HepG2 (cell line): ENCODE measurements around the gene ABHD4. TPM values are rescaled to one million over a fixed set of nuclear protein-coding genes. Genes with fewer than 3 reads are reported as not detected.

ENCODE experiments used
- ARNTL ChIP-seq: sonication (generic); formaldehyde crosslinking; IDR thresholded peaks from 2 replicates; pipeline ENCODE4 v1.4.0; 2020; ENCODE audit warnings: mild to moderate bottlenecking, missing genetic modification reagents
- CHD2 ChIP-seq: IDR thresholded peaks from 2 replicates; pipeline ENCODE4 v1.6.1; 2011; ENCODE audit warnings: low read depth, low read length, improper control_type of control experiment
- HCFC1 ChIP-seq: fragments of 150-350 bp; IDR thresholded peaks from 2 replicates; pipeline ENCODE4 v1.6.1; 2014; ENCODE audit warnings: low read depth, low read length
- ISL2 ChIP-seq: sonication (generic); formaldehyde crosslinking; IDR thresholded peaks from 2 replicates; pipeline ENCODE4 v1.5.0; 2020; ENCODE audit warnings: missing genetic modification reagents
- MTF2 ChIP-seq: sonication (generic); formaldehyde crosslinking; IDR thresholded peaks from 2 replicates; pipeline ENCODE4 v1.5.0; 2020; ENCODE audit warnings: missing genetic modification reagents, borderline replicate concordance
- POGZ ChIP-seq: sonication (generic); formaldehyde crosslinking; IDR thresholded peaks from 2 replicates; pipeline ENCODE4 v1.4.0; 2020; ENCODE audit warnings: mild to moderate bottlenecking, missing genetic modification reagents
- TBX2 ChIP-seq: sonication (generic); formaldehyde crosslinking; IDR thresholded peaks from 2 replicates; pipeline ENCODE4 v1.5.0; 2020; ENCODE audit warnings: missing genetic modification reagents, mild to moderate bottlenecking, borderline replicate concordance
- ZKSCAN5 ChIP-seq: sonication (generic); formaldehyde crosslinking; IDR thresholded peaks from 2 replicates; pipeline ENCODE4 v1.5.1; 2020; ENCODE audit warnings: mild to moderate bottlenecking, missing genetic modification reagents
- ZNF446 ChIP-seq: sonication (generic); formaldehyde crosslinking; IDR thresholded peaks from 2 replicates; pipeline ENCODE4 v1.5.0; 2020; ENCODE audit warnings: mild to moderate bottlenecking, missing genetic modification reagents
- ZNF546 ChIP-seq: sonication (generic); formaldehyde crosslinking; conservative IDR thresholded peaks from 2 replicates; pipeline ENCODE4 v1.8.1; 2023; ENCODE audit warnings: mild to moderate bottlenecking, missing genetic modification reagents
- ZNF615 ChIP-seq: sonication (generic); formaldehyde crosslinking; IDR thresholded peaks from 2 replicates; pipeline ENCODE4 v1.5.0; 2020; ENCODE audit warnings: mild to moderate bottlenecking, missing genetic modification reagents, borderline replicate concordance
- ZNF616 ChIP-seq: sonication (generic); formaldehyde crosslinking; IDR thresholded peaks from 2 replicates; pipeline ENCODE4 v1.5.0; 2020; ENCODE audit warnings: low read depth, mild to moderate bottlenecking, missing genetic modification reagents
- polyA plus RNA-seq, 8 experiments: library from polyadenylated mRNA; depleted of rRNA in 3 of 8; stranded (reverse) in 7 of 8; unstranded in 1 of 8; fragments of >200 nt; fragmentation: Illumina TruSeq in 4 of 8; extraction: Trizol in 4 of 8; gene quantifications; 2 replicates each; pipeline versions ENCODE4 v1.2.1 to v1.2.3, GENCODE V29; 2011 to 2016; ENCODE audit warnings: low read depth in 4 of 8, missing spikeins in 1 of 8, mixed read lengths in 1 of 8; ENCODE audit not compliant: insufficient read depth in 1 of 8
- total RNA-seq, 5 experiments: library from RNA; depleted of rRNA; stranded (reverse); fragments of >200 nt; fragmentation: Illumina TruSeq; extraction: Trizol; gene quantifications; 2 replicates each; pipeline ENCODE4 v1.2.3, GENCODE V29; 2016; ENCODE audit warnings: low read depth in 1 of 5
- TF ChIP-seq, protein P1 (sequence below): sonication (generic); formaldehyde crosslinking; IDR thresholded peaks from 2 replicates; pipeline ENCODE4 v1.5.1; 2020; ENCODE audit warnings: missing genetic modification reagents, mild to moderate bottlenecking, borderline replicate concordance
- TF ChIP-seq, protein P2 (sequence below): IDR thresholded peaks from 2 replicates; pipeline ENCODE4 v1.6.1; 2016; ENCODE audit warnings: missing compliant biosample characterization, missing genetic modification reagents, borderline replicate concordance
- TF ChIP-seq, protein P3 (sequence below), 2 experiments: fragments of 450-650 bp in 1 of 2; sonication (generic) in 1 of 2; formaldehyde crosslinking in 1 of 2; IDR thresholded peaks; 2 replicates each; pipeline versions ENCODE4 v1.6.1 to v1.8.0; 2016 to 2022; ENCODE audit warnings: antibody characterized with exemption in 1 of 2, mild to moderate bottlenecking in 1 of 2, missing genetic modification reagents in 1 of 2

Gene ABHD4
- total and polyA plus RNA-seq, 2 of the 13 experiments (the other 11 are each of a cell fraction or from before 2014, with no cell fraction given), result 16.1 to 47.5 TPM

DNA sequence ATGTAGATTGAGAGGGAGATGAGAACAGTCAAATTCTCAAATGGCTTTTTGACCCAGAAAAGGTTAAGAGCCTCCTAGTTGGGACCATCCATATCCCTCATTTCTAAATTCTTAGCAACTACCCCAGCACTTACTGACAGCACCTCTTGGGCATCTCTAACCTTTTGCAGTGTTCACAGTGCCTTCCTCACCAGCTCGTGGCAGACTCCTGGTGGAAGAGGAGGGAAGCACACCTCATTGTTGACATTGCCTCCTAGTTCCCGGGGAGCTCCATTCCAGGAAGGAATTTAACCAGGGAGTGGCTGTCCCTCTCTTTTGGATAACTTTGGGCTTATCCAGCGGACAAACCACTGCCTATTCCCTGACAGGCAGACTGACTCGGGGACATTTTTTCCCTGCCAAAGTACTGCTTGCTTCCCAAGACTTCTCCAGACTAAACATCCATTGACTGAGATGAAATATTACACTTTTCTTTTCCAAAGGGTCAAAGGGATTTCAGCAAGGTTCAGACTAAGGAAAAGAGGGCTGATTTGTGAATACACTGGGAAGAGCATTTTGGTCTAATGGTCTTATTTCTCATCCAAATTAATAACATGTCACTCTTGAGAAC, 55.0 kb downstream of the ABHD4 start (continued):
- TF ChIP-seq ZKSCAN5 (CRISPR knock-in tag) (no peak), CHD2 (0 out of 2 replicates have a peak, but pooled peaks have one; percentile 23), ZNF615 (CRISPR knock-in tag) (no peak), TBX2 (no peak), HCFC1 (no peak), ZNF546 (CRISPR knock-in tag) (no peak), MTF2 (CRISPR knock-in tag) (peak; percentile 41; the same call in 1 of the 2 replicates), ISL2 (CRISPR knock-in tag) (no peak), ARNTL (CRISPR knock-in tag) (peak; percentile 64; the same call in 1 of the 2 replicates), ZNF446 (CRISPR knock-in tag) (no peak), ZNF616 (no peak), POGZ (no peak)
- TF ChIP-seq, protein P1, sequence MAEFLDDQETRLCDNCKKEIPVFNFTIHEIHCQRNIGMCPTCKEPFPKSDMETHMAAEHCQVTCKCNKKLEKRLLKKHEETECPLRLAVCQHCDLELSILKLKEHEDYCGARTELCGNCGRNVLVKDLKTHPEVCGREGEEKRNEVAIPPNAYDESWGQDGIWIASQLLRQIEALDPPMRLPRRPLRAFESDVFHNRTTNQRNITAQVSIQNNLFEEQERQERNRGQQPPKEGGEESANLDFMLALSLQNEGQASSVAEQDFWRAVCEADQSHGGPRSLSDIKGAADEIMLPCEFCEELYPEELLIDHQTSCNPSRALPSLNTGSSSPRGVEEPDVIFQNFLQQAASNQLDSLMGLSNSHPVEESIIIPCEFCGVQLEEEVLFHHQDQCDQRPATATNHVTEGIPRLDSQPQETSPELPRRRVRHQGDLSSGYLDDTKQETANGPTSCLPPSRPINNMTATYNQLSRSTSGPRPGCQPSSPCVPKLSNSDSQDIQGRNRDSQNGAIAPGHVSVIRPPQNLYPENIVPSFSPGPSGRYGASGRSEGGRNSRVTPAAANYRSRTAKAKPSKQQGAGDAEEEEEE (CRISPR knock-in tag), result no peak
- TF ChIP-seq, protein P2, sequence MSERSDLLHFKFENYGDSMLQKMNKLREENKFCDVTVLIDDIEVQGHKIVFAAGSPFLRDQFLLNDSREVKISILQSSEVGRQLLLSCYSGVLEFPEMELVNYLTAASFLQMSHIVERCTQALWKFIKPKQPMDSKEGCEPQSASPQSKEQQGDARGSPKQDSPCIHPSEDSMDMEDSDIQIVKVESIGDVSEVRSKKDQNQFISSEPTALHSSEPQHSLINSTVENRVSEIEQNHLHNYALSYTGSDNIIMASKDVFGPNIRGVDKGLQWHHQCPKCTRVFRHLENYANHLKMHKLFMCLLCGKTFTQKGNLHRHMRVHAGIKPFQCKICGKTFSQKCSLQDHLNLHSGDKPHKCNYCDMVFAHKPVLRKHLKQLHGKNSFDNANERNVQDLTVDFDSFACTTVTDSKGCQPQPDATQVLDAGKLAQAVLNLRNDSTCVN, result peak; percentile 76
- TF ChIP-seq, protein P3, sequence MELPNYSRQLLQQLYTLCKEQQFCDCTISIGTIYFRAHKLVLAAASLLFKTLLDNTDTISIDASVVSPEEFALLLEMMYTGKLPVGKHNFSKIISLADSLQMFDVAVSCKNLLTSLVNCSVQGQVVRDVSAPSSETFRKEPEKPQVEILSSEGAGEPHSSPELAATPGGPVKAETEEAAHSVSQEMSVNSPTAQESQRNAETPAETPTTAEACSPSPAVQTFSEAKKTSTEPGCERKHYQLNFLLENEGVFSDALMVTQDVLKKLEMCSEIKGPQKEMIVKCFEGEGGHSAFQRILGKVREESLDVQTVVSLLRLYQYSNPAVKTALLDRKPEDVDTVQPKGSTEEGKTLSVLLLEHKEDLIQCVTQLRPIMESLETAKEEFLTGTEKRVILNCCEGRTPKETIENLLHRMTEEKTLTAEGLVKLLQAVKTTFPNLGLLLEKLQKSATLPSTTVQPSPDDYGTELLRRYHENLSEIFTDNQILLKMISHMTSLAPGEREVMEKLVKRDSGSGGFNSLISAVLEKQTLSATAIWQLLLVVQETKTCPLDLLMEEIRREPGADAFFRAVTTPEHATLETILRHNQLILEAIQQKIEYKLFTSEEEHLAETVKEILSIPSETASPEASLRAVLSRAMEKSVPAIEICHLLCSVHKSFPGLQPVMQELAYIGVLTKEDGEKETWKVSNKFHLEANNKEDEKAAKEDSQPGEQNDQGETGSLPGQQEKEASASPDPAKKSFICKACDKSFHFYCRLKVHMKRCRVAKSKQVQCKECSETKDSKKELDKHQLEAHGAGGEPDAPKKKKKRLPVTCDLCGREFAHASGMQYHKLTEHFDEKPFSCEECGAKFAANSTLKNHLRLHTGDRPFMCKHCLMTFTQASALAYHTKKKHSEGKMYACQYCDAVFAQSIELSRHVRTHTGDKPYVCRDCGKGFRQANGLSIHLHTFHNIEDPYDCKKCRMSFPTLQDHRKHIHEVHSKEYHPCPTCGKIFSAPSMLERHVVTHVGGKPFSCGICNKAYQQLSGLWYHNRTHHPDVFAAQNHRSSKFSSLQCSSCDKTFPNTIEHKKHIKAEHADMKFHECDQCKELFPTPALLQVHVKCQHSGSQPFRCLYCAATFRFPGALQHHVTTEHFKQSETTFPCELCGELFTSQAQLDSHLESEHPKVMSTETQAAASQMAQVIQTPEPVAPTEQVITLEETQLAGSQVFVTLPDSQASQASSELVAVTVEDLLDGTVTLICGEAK (IDR thresholded peaks at IDR 0.05), result no peak
- TF ChIP-seq, protein P3 (CRISPR knock-in tag; IDR thresholded peaks at IDR 0.05), result no peak
